ENCODE measurements around the gene ADRM1. TPM values are rescaled to one million over a fixed set of nuclear protein-coding genes. Genes with fewer than 3 reads are reported as not detected.

The ADRM1 gene
- total RNA-seq, 1 experiment from 2014 or later, result 160 TPM

- DNase-seq (ENCODE audit: low spot score), result no peak
- H3K9me3 Mint-ChIP-seq, result no peaks in the 10 kb centered on the region
- TF ChIP-seq HMGXB4 (CRISPR knock-in tag; IDR thresholded peaks at IDR 0.05) (no peak), MXD4 (CRISPR knock-in tag; IDR thresholded peaks at IDR 0.05; ENCODE audit: borderline replicate concordance) (no peak), TEAD1 (CRISPR knock-in tag; IDR thresholded peaks at IDR 0.05) (no peak), ATF6 (CRISPR knock-in tag; IDR thresholded peaks at IDR 0.05) (no peak), TP53 (CRISPR knock-in tag; IDR thresholded peaks at IDR 0.05) (no peak), ELF4 (CRISPR knock-in tag; IDR thresholded peaks at IDR 0.05; ENCODE audit: low read depth) (no peak), EMX1 (CRISPR knock-in tag; IDR thresholded peaks at IDR 0.05) (no peak), ATF1 (CRISPR knock-in tag; IDR thresholded peaks at IDR 0.05) (no peak), ZNF671 (CRISPR knock-in tag; IDR thresholded peaks at IDR 0.05) (no peak)
- TF ChIP-seq, protein P1, sequence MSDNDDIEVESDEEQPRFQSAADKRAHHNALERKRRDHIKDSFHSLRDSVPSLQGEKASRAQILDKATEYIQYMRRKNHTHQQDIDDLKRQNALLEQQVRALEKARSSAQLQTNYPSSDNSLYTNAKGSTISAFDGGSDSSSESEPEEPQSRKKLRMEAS (CRISPR knock-in tag; IDR thresholded peaks at IDR 0.05), result no peak
- TF ChIP-seq, protein P2, sequence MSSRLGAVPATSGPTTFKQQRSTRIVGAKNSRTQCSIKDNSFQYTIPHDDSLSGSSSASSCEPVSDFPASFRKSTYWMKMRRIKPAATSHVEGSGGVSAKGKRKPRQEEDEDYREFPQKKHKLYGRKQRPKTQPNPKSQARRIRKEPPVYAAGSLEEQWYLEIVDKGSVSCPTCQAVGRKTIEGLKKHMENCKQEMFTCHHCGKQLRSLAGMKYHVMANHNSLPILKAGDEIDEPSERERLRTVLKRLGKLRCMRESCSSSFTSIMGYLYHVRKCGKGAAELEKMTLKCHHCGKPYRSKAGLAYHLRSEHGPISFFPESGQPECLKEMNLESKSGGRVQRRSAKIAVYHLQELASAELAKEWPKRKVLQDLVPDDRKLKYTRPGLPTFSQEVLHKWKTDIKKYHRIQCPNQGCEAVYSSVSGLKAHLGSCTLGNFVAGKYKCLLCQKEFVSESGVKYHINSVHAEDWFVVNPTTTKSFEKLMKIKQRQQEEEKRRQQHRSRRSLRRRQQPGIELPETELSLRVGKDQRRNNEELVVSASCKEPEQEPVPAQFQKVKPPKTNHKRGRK (CRISPR knock-in tag; IDR thresholded peaks at IDR 0.05; ENCODE audit: borderline replicate concordance), result no peak
- no peak for ATAC-seq
- ChIA-PET CTCF (no interaction called here), POLR2A (no interaction called here)
- no peak overlapping the region for H3K4me3 Mint-ChIP-seq
- no peaks in the 10 kb centered on the region for H3K4me1 Mint-ChIP-seq
- peaks cover 32% of the 10 kb centered on the region for H3K36me3 Mint-ChIP-seq
- no peak overlapping the region for H3K27ac Mint-ChIP-seq
- no peaks in the 10 kb centered on the region for H3K27me3 Mint-ChIP-seq (ENCODE audit: low read depth)
Observed at GRCh38 chr20:62334881-62335280, 32.1 kb downstream of the ADRM1 start.

DNA sequence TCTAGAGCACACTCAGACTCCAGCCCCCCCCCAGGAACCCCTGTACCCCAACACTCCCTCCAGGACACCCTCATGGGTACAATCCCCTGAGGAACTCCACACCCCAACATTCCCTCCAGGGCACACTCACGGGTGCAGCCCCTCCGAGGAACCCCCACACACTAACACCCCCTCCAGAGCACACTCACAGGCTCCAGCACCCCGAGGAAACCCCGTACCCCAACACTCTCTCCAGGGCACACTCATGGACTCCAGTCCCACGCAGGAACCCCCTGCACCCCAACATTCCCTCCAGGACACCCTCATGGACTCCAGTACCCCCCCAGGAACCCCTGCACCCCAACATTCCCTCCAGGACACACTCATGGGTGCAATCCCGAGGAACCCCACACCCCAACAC, 32.7 kb downstream of the ADRM1 start:
- Mint-ChIP-seq H3K4me3 (no peak overlapping the region), H3K9me3 (no peaks in the 10 kb centered on the region), H3K36me3 (peaks cover 32% of the 10 kb centered on the region), H3K27ac (no peak overlapping the region), H3K4me1 (no peaks in the 10 kb centered on the region), H3K27me3 (ENCODE audit: low read depth) (no peaks in the 10 kb centered on the region)
- no peak for ATAC-seq
- CTCF ChIA-PET, result no interaction called here
- no peak for DNase-seq (ENCODE audit: low spot score)
- POLR2A ChIA-PET, result no interaction called here
- no peak for TF ChIP-seq TEAD4 (CRISPR knock-in tag; IDR thresholded peaks at IDR 0.05)
- TF ChIP-seq ZNF219 (CRISPR knock-in tag; IDR thresholded peaks at IDR 0.05; ENCODE audit: borderline replicate concordance), result no peak
- TF ChIP-seq ATF2 (CRISPR knock-in tag; IDR thresholded peaks at IDR 0.05; ENCODE audit: borderline replicate concordance, low read depth), result no peak
- TF ChIP-seq TP53 (CRISPR knock-in tag; IDR thresholded peaks at IDR 0.05), result no peak
- TF ChIP-seq NR2C2 (CRISPR knock-in tag; IDR thresholded peaks at IDR 0.05), result no peak
- TF ChIP-seq TEAD1 (CRISPR knock-in tag; IDR thresholded peaks at IDR 0.05), result no peak
- no peak for TF ChIP-seq FOXJ3 (CRISPR knock-in tag; IDR thresholded peaks at IDR 0.05; ENCODE audit: borderline replicate concordance)
- TF ChIP-seq GRHL2 (CRISPR knock-in tag; IDR thresholded peaks at IDR 0.05; ENCODE audit: insufficient replicate concordance, severe bottlenecking), result no peak
- TF ChIP-seq, protein P3, sequence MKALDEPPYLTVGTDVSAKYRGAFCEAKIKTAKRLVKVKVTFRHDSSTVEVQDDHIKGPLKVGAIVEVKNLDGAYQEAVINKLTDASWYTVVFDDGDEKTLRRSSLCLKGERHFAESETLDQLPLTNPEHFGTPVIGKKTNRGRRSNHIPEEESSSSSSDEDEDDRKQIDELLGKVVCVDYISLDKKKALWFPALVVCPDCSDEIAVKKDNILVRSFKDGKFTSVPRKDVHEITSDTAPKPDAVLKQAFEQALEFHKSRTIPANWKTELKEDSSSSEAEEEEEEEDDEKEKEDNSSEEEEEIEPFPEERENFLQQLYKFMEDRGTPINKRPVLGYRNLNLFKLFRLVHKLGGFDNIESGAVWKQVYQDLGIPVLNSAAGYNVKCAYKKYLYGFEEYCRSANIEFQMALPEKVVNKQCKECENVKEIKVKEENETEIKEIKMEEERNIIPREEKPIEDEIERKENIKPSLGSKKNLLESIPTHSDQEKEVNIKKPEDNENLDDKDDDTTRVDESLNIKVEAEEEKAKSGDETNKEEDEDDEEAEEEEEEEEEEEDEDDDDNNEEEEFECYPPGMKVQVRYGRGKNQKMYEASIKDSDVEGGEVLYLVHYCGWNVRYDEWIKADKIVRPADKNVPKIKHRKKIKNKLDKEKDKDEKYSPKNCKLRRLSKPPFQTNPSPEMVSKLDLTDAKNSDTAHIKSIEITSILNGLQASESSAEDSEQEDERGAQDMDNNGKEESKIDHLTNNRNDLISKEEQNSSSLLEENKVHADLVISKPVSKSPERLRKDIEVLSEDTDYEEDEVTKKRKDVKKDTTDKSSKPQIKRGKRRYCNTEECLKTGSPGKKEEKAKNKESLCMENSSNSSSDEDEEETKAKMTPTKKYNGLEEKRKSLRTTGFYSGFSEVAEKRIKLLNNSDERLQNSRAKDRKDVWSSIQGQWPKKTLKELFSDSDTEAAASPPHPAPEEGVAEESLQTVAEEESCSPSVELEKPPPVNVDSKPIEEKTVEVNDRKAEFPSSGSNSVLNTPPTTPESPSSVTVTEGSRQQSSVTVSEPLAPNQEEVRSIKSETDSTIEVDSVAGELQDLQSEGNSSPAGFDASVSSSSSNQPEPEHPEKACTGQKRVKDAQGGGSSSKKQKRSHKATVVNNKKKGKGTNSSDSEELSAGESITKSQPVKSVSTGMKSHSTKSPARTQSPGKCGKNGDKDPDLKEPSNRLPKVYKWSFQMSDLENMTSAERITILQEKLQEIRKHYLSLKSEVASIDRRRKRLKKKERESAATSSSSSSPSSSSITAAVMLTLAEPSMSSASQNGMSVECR (CRISPR knock-in tag; IDR thresholded peaks at IDR 0.05; ENCODE audit: borderline replicate concordance), result no peak
- no peak for TF ChIP-seq ERG (CRISPR knock-in tag; IDR thresholded peaks at IDR 0.05)
- TF ChIP-seq FOXP1 (CRISPR knock-in tag; IDR thresholded peaks at IDR 0.05; ENCODE audit: borderline replicate concordance), result no peak
- TF ChIP-seq SP1 (CRISPR knock-in tag; conservative IDR thresholded peaks at IDR 0.05), result no peak
